Pancreas (tissue), 10 donors: Measurements from ENCODE around the gene CCDC7. TPM values are rescaled to one million over a fixed set of nuclear protein-coding genes. Genes with fewer than 3 reads are reported as not detected.
"Not testable (repeated sequence)": the region's sequence is repeated elsewhere in the genome, so short reads cannot be mapped to it uniquely, and the experiment has no call there.

ENCODE experiments used
- ATAC-seq, 4 donors: fragments of 200-7000 bp; cut with Tn5 transposase; one replicate each; pipeline versions ENCODE4 v1.8.0 to v1.9.1; 2020; ENCODE audit warnings: mild to moderate bottlenecking in 4 of 4, moderate library complexity in 4 of 4
- DNase-seq, 6 donors: peaks; one replicate each; pipeline ENCODE4 v3.0.0-alpha.2; 2020
- FAIRE-seq: peaks from 2 replicates; lab custom pipeline; 2012; peaks lifted over from hg19 to GRCh38; lab: Jason Lieb, UNC
- H3K27ac ChIP-seq, 4 donors: fragments of 200-600 bp; sonication (generic); 1 replicate in 3 of 4; 2 replicates in 1 of 4; pipeline versions ENCODE4 v1.5.0 to v1.8.0; 2020
- H3K27me3 ChIP-seq, 4 donors: fragments of 200-600 bp; one replicate each; pipeline ENCODE4 v1.8.0; 2021
- H3K36me3 ChIP-seq, 3 donors: fragments of 200-600 bp; sonication (generic) in 1 of 3; one replicate each; pipeline versions ENCODE4 v1.5.0 to v1.8.0; 2020 to 2021
- H3K4me1 ChIP-seq, 3 donors: fragments of 200-600 bp; one replicate each; pipeline ENCODE4 v1.8.0; 2021
- H3K4me3 ChIP-seq, 4 donors: fragments of 200-600 bp; sonication (generic) in 2 of 4; one replicate each; pipeline versions ENCODE4 v1.5.0 to v1.8.0; 2020 to 2021
- H3K9me3 ChIP-seq, 4 donors: fragments of 200-600 bp; one replicate each; pipeline ENCODE4 v1.8.0; 2021
- WGBS, 2 donors: extraction: QIAGEN DNeasy Blood & Tissue Kit; methylation state at CpG; one replicate each; pipeline ENCODE4 v1.1.7; 2013; 5-methylcytosine and 5-hydroxymethylcytosine counted together
- intact Hi-C, 3 donors: fragments of 100-400 bp; cut with DNase I; formaldehyde crosslinking; loops; one replicate each; pipeline versions ENCODE4 v1.11.1 to v1.14.2; 2022
- polyA plus RNA-seq, 2 donors: library from polyadenylated mRNA; stranded (reverse); fragments of 200-250 nt; gene quantifications; one replicate each; pipeline ENCODE4 v1.2.3, GENCODE V29; 2013
- total RNA-seq, 6 donors: library from RNA; stranded (reverse); fragmentation: NEBNext Ultra II Directional in 4 of 6; extraction: Animal tissue kit (Norgen Biotek cat#: 25700) in 4 of 6; gene quantifications; one replicate each; pipeline versions ENCODE4 v1.2.1 to v1.2.4, GENCODE V29; 2021 to 2023
- TF ChIP-seq, protein P1 (sequence below), 4 donors: fragments of 200-600 bp; sonication (generic) in 3 of 4; IDR thresholded peaks; one replicate each; pipeline versions ENCODE4 v1.5.0 to v1.8.0; 2021; ENCODE audit warnings: antibody characterized with exemption in 4 of 4
- donor health status: healthy with polysubstance abuse.
- donor health status: DM: no; HTN: no; CAD: no; lungs with moderate emphysema.
- donor health status: DM: no; HTN: no; CAD: no.
- donor health status: control.
- donor health status: control.
- donor health status: Bipolar disorder and iron deficiency.
- donor health status: DM: yes; HTN: yes; CAD: no.
- donor health status: DM: no; HTN: no; CAD: no.
- donor health status: DM: no; HTN: no; CAD: no.
- donor health status: DM: yes; HTN: yes; CAD: no.

Gene CCDC7
- total and polyA plus RNA-seq, 8 donors, result 1.8 to 15.8 (median 7.8) TPM

DNA sequence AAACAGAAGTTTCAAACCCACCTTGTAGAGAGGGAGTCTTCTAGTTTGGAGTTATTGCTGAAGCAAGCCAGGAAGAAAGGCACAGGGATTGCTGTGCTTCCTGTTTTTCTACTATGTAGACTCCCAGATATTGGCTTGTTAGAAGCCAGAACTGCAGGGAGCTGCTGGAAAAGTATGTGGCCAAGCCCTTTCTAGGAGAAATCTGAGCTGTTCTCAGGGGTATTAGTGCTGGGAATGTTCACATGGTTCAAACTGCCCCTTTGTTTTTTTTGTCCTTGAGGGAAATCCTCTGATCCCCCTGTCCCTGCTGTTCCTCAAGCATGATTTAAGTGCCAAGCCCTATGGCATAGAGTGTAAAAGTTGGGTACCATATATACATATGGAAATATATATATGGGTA, 184.0 kb downstream of the CCDC7 start:
- intact Hi-C loops, result no loop called here
- Histone ChIP-seq H3K9me3 (no peaks in the 10 kb centered on the region), H3K4me1 (no peaks in the 10 kb centered on the region), H3K4me3 (no peak overlapping the region), H3K36me3 (no peaks in the 10 kb centered on the region), H3K27me3 (no peaks in the 10 kb centered on the region), H3K27ac (no peak overlapping the region)
- no peak for DNase-seq
- ATAC-seq, result no peak
- FAIRE-seq, result no peak
- TF ChIP-seq, protein P1, sequence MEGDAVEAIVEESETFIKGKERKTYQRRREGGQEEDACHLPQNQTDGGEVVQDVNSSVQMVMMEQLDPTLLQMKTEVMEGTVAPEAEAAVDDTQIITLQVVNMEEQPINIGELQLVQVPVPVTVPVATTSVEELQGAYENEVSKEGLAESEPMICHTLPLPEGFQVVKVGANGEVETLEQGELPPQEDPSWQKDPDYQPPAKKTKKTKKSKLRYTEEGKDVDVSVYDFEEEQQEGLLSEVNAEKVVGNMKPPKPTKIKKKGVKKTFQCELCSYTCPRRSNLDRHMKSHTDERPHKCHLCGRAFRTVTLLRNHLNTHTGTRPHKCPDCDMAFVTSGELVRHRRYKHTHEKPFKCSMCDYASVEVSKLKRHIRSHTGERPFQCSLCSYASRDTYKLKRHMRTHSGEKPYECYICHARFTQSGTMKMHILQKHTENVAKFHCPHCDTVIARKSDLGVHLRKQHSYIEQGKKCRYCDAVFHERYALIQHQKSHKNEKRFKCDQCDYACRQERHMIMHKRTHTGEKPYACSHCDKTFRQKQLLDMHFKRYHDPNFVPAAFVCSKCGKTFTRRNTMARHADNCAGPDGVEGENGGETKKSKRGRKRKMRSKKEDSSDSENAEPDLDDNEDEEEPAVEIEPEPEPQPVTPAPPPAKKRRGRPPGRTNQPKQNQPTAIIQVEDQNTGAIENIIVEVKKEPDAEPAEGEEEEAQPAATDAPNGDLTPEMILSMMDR (IDR thresholded peaks at IDR 0.05), result no peak

DNA sequence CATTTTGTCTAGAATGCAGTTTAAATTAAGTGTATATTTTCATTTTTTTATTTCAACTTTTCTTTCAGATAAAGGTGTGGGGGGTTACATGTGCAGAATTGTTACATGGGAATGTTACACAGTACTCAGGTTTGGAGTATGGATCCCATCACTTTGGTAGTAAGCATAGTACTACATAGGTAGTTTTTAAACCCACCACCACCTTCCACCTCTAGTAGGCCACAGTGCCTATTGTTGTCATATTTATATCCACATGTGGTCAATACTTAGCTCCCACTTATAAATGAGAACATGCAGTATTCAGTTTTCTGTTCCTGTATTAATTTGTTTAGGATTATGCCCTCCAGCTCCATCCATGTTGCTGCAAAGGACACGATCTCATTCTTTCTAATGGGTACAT, 200.6 kb downstream of the CCDC7 start:
- TF ChIP-seq, protein P1 (IDR thresholded peaks at IDR 0.05), result no peak
- Histone ChIP-seq H3K27ac (no peak overlapping the region), H3K4me3 (no peak overlapping the region), H3K36me3 (no peaks in the 10 kb centered on the region), H3K9me3 (no peaks in the 10 kb centered on the region), H3K27me3 (no peaks in the 10 kb centered on the region), H3K4me1 (no peaks in the 10 kb centered on the region)
- FAIRE-seq (no peak), DNase-seq (no peak), ATAC-seq (no peak)
- intact Hi-C loops, result no loop called here
- WGBS, 2 donors, result 88 to 97% methylated on average over 1 of the region's 1 CpG

DNA sequence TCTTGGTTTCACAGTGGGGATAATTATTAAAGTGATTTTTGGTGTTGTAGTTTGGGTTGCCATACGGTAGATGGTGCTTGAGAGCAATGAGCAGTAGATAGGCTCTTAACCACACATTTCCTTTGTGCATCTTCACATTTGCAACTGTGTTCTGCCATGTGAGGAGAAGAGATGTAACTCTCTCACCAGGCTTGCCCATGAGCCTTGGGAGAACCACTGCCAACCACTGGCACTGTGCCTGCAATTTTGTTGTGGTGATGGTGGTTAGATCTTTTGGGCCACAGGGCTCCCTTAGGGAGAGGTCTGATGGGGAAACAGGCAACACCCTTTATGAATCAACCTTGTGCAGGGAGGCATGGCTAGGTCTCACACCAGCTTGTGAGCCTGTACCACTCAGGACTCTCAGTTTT, 204.3 kb downstream of the CCDC7 start:
- no peaks in the 10 kb centered on the region for H3K27me3 ChIP-seq
- no peak overlapping the region for H3K27ac ChIP-seq
- WGBS, 2 donors, result 83% methylated on average over 1 of the region's 1 CpG
- no peaks in the 10 kb centered on the region for H3K36me3 ChIP-seq
- no peaks in the 10 kb centered on the region for H3K9me3 ChIP-seq
- intact Hi-C loops, result no loop called here
- no peak overlapping the region for H3K4me3 ChIP-seq
- TF ChIP-seq, protein P1 (IDR thresholded peaks at IDR 0.05), result no peak
- ATAC-seq, result no peak
- DNase-seq, result no peak
- no peak for FAIRE-seq
- H3K4me1 ChIP-seq, result no peaks in the 10 kb centered on the region

DNA sequence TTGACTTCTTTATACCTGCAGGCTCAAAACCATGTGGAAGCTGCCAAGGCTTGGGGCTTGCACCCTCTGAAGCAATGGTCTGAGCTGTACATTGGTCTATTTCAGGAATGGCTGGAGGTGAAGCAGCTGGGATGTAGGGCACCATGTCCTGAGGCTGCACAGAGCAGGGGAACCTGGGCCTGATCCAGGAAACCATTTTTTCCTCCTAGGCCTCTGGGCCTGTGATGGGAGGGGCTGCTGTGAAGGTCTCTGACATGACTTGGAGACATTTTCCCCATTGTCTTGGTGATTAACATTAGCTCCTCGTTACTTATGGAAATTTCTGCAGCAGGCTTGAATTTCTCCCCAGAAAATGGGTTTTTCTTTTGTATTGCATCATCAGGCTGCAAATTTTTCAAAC, 211.5 kb downstream of the CCDC7 start:
- H3K9me3 ChIP-seq, H3K36me3 ChIP-seq, H3K27ac ChIP-seq, FAIRE-seq, DNase-seq, H3K27me3 ChIP-seq, H3K4me1 ChIP-seq, H3K4me3 ChIP-seq, intact Hi-C loops, ATAC-seq: not testable (repeated sequence)
- WGBS, 2 donors, result 0 to 33% methylated on average over 1 of the region's 1 CpG

DNA sequence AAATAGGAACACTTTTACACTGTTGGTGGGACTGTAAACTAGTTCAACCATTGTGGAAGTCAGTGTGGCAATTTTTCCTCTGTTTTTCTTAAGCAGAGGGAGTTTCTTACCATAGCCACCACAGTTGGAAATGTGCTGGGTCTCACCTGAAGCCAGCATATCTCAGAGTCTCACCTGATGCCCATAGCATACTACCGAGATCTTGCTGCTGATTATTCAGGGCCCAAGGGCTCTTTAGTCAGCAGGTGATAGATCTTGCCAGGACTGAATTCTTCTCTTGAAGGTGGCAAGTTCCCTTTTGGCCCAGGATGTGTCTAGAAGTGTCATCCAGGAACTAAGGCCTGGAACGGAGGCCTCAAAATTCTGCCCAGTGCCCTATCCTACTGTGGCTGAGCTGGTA, 215.4 kb downstream of the CCDC7 start:
- Histone ChIP-seq H3K36me3 (no peaks in the 10 kb centered on the region), H3K27ac (no peak overlapping the region), H3K27me3 (no peaks in the 10 kb centered on the region), H3K4me1 (no peaks in the 10 kb centered on the region), H3K9me3 (no peaks in the 10 kb centered on the region), H3K4me3 (no peak overlapping the region)
- TF ChIP-seq, protein P1 (IDR thresholded peaks at IDR 0.05), result no peak
- ATAC-seq (no peak), DNase-seq (no peak), FAIRE-seq (no peak)
- 93 to 97% methylated on average over 2 of the region's 2 CpGs for WGBS, 2 donors
- intact Hi-C loops, result no loop called here
